ENCODE measurements around the gene NSD1. TPM values are rescaled to one million over a fixed set of nuclear protein-coding genes. Genes with fewer than 3 reads are reported as not detected.

NSD1 gene
- total RNA-seq, 4 donors from 2014 or later: 61.9 to 114 (median 73.9) TPM

GRCh38 chr5:177328545-177329231 is 195.1 kb downstream of the NSD1 start:
- WGBS, 2 donors: 91 to 93% methylated on average over 18 to 19 of the region's 19 CpGs
- H3K27ac ChIP-seq: no peak overlapping the region
- no peaks in the 10 kb centered on the region for H3K9me3 ChIP-seq
- H3K27me3 ChIP-seq: no peaks in the 10 kb centered on the region
- H3K36me3 ChIP-seq: peaks cover 22 to 34% of the 10 kb centered on the region in 2 donors
- H3K4me3 ChIP-seq (replicated peaks in 1 of 3): no peak overlapping the region
- DNase-seq: no peak
- no peaks in the 10 kb centered on the region for H3K4me1 ChIP-seq
- intact Hi-C loops (cut with DNase I): no loop called here
- TF ChIP-seq, protein P1, sequence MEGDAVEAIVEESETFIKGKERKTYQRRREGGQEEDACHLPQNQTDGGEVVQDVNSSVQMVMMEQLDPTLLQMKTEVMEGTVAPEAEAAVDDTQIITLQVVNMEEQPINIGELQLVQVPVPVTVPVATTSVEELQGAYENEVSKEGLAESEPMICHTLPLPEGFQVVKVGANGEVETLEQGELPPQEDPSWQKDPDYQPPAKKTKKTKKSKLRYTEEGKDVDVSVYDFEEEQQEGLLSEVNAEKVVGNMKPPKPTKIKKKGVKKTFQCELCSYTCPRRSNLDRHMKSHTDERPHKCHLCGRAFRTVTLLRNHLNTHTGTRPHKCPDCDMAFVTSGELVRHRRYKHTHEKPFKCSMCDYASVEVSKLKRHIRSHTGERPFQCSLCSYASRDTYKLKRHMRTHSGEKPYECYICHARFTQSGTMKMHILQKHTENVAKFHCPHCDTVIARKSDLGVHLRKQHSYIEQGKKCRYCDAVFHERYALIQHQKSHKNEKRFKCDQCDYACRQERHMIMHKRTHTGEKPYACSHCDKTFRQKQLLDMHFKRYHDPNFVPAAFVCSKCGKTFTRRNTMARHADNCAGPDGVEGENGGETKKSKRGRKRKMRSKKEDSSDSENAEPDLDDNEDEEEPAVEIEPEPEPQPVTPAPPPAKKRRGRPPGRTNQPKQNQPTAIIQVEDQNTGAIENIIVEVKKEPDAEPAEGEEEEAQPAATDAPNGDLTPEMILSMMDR (IDR thresholded peaks at IDR 0.05): no peak
- no peak for TF ChIP-seq POLR2A (IDR thresholded peaks at IDR 0.05)

DNA sequence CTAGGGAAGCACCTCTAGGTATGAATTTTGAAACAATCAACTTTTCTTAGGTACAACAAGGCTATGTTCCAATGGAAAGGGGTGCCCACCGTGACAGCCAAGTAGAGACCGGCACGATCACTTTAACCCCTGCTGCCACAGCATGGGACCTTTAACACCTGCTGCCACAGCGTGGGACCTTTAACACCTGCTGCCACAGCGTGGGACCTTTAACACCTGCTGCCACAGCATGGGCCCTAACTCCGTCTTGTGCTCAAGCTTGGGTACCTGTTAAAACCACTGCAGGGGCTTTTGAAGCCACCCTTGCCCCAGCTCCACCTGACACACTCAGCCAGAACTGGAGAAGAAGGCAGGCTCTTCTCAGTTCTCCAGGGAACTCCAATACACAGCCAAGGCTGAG is 196.3 kb downstream of the NSD1 start:
- WGBS, 2 donors: 80 to 92% methylated on average over 6 of the region's 6 CpGs
- Histone ChIP-seq H3K4me3 (replicated peaks in 1 of 3) (no peak overlapping the region), H3K36me3 (peaks cover 34 to 46% of the 10 kb centered on the region in 2 donors), H3K27me3 (no peaks in the 10 kb centered on the region), H3K9me3 (no peaks in the 10 kb centered on the region), H3K4me1 (no peaks in the 10 kb centered on the region), H3K27ac (no peak overlapping the region)
- no peak for DNase-seq
- intact Hi-C loops (cut with DNase I): no loop called here
- no peak for TF ChIP-seq POLR2A (IDR thresholded peaks at IDR 0.05)
- TF ChIP-seq, protein P1 (IDR thresholded peaks at IDR 0.05): no peak

- Histone ChIP-seq H3K4me3 (replicated peaks in 1 of 3) (no peak overlapping the region), H3K9me3 (no peaks in the 10 kb centered on the region), H3K27ac (no peak overlapping the region), H3K27me3 (no peaks in the 10 kb centered on the region), H3K4me1 (no peaks in the 10 kb centered on the region), H3K36me3 (peaks cover 47 to 59% of the 10 kb centered on the region in 2 donors)
- TF ChIP-seq POLR2A (IDR thresholded peaks at IDR 0.05): no peak
- TF ChIP-seq, protein P1 (IDR thresholded peaks at IDR 0.05): no peak
- intact Hi-C loops (cut with DNase I): no loop called here
- no peak for DNase-seq
- whole genome bisulfite sequencing, 2 donors: 83 to 92% methylated on average over 27 of the region's 27 CpGs
Measured at GRCh38 chr5:177330991-177331842, 197.6 kb downstream of the NSD1 start.

DNA sequence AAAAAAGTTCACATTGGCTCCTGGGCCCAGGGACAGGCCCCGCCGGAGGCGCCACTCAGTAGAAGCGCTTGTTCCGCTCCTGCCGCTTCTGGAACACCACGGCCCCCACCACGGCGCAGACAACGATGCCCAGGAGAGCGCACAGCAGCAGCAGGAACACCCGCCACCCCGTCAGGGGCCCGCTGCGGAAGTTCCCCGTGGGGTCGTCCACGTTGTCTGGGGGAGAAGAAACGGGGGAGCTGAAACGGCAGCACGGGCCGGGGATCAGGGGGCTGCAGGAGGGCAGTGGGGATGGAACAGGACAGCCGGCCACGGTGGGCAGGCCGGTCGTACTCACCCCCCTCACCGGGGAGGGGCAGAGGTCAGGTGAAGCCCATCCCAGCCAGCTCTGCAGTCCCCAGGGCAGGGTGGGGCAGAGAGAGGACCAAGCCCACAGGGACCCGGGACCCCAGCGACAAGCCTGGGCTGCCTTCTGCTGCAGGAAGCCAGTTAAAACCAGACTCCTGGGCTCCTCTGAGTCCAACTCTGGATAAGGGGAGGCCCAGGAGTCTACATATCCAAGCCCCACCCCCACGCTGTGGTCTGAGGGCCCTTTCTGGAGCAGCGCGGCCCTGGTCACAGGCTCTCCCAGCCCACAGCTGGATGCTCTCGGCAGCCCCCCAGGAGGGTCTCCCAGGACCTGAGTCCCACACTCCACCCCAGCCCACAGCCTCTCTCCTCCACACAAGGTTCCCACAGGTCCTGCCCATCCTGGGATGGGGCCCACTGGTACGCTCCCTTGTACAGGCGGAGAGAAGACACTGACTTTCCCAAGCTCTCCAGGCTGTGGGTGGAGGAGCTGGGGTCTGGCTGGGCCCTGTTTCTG is 198.7 kb downstream of the NSD1 start:
- H3K27ac ChIP-seq: no peak overlapping the region
- DNase-seq: no peak
- no peak overlapping the region for H3K4me3 ChIP-seq (replicated peaks in 1 of 3)
- H3K27me3 ChIP-seq: no peaks in the 10 kb centered on the region
- TF ChIP-seq, protein P1 (IDR thresholded peaks at IDR 0.05): no peak
- TF ChIP-seq POLR2A (IDR thresholded peaks at IDR 0.05): no peak
- peaks cover 58 to 70% of the 10 kb centered on the region in 2 donors for H3K36me3 ChIP-seq
- intact Hi-C loops (cut with DNase I): no loop called here
- 91 to 94% methylated on average over 30 to 34 of the region's 35 CpGs for whole genome bisulfite sequencing, 2 donors
- H3K9me3 ChIP-seq: no peaks in the 10 kb centered on the region
- H3K4me1 ChIP-seq: no peaks in the 10 kb centered on the region

Data from thyroid gland (tissue), 4 donors.